Retina (tissue), 1 donor: Measurements from ENCODE around the gene SH3PXD2B.

Source experiments
- DNase-seq: peaks from one replicate; pipeline ENCODE4 v3.0.0-alpha.2; 2016

The SH3PXD2B gene

DNA sequence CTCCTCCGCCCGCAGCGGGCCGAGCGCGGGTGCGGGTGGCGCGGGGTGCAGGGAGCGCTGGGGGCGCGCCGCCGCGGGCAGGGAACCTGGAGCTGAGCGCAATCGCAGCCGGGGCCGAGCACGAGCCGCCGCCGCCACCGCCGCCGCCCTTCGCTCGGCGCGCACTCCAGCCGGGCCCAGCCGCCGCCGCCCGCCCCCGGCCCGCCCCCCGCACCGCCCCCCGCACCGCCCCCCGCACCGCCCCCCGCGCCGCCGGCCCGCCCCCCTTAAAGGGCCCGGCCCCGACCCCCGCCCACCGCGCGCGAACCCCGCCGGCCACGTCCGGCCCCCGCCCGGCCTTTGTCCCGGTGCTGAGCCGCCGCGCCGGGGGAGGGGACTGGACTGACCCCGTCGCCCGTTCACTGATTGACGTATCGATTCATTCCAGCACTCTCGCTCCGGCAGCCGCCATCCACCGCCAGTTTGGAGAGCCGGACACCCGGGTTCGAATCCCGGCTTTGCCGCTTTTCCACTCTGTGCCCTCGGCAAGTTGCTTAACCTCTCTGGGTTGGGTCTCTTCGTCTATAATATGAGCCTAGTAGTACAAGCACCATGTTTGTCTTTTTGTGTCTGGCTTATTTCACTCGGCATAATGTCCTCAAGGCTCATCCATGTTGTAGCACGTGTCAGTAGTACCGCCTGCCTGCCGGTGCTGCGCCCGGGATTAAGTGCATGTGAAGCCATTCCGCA, at the start of gene SH3PXD2B:
TSS of gene SH3PXD2B (minus strand) at position 168 of the 729 bp plus-strand sequence. CDS start 173 bp downstream, outside the sequence.
- DNase-seq, result peak; percentile 85

GRCh38 chr5:172502969-172503368, 48.6 kb upstream of the SH3PXD2B start:
- DNase-seq, result no peak

GRCh38 chr5:172502410-172502809, 48.1 kb upstream of the SH3PXD2B start:
- no peak for DNase-seq

- DNase-seq, result no peak
Measured at GRCh38 chr5:172501708-172502320, 47.5 kb upstream of the SH3PXD2B start.

- no peak for DNase-seq
Measured at GRCh38 chr5:172499287-172499686, 45.0 kb upstream of the SH3PXD2B start.

- no peak for DNase-seq
Measured at GRCh38 chr5:172498431-172499129, 44.3 kb upstream of the SH3PXD2B start.

- DNase-seq, result no peak
Measured at GRCh38 chr5:172497591-172498255, 43.4 kb upstream of the SH3PXD2B start.

GRCh38 chr5:172496671-172497371, 42.5 kb upstream of the SH3PXD2B start:
- no peak for DNase-seq

DNA sequence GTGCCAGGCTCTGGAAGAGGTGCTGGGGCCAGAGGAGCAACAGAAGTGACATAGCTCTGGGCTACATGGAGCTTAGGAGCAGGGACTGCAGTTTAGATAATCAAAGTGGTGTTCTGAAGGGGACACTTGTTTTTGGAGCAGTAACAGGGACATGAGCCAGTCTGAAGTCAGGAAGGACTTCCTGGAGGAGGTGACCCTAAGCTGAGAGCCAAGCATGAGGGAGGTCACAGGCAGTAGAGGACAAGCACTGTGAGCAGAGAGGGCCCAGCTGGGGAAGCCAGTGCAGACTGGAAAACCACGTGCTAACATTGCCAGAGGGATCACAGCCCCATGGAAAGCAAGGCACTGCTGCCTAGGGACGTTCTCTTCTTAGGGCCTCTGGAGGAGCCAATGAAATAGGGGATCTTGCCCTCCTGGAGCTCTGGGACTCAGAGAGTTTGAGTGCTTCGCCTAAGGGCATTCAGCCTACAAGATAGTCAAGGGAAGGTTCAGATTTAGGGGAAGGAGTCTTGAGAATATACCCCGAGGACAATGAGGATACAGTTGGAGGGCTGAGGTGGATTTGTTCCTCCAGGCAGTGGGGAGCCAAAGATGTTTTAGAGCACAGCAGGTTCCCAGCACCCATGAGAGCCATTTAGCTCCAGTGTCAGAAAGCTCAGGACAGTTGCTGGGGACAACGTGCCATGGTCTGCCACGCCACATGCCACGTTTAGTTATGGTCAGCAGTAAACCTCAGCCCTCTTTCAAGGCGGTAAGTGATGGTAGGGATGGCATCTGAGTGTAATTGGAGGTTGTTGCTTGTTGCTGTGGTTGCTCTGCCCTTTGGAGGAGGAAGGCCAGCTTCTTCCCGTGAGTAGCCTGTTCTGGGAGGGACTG, 40.5 kb upstream of the SH3PXD2B start:
- no peak for DNase-seq

- no peak for DNase-seq
Measured at GRCh38 chr5:172493906-172494305, 39.6 kb upstream of the SH3PXD2B start.

DNA sequence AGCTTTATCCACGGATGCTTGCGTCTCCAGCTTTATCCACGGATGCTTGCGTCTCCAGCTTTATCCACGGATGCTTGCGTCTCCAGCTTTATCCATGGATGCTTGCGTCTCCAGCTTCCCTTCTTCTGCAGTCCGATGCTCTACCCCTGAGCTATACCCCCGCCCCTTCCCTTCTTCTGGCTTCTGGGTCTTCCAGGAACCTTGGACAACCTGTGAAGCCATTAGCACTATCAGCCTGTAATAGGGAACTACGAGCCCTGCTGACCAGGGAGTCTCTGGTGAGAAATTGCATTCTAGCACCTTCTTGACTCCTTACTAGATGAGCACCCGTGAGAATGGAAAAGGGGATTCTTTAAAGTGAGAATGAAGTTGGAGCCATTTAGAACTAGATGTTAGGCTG, 39.1 kb upstream of the SH3PXD2B start:
- no peak for DNase-seq

GRCh38 chr5:172493002-172493401, 38.7 kb upstream of the SH3PXD2B start:
- DNase-seq, result no peak

DNA sequence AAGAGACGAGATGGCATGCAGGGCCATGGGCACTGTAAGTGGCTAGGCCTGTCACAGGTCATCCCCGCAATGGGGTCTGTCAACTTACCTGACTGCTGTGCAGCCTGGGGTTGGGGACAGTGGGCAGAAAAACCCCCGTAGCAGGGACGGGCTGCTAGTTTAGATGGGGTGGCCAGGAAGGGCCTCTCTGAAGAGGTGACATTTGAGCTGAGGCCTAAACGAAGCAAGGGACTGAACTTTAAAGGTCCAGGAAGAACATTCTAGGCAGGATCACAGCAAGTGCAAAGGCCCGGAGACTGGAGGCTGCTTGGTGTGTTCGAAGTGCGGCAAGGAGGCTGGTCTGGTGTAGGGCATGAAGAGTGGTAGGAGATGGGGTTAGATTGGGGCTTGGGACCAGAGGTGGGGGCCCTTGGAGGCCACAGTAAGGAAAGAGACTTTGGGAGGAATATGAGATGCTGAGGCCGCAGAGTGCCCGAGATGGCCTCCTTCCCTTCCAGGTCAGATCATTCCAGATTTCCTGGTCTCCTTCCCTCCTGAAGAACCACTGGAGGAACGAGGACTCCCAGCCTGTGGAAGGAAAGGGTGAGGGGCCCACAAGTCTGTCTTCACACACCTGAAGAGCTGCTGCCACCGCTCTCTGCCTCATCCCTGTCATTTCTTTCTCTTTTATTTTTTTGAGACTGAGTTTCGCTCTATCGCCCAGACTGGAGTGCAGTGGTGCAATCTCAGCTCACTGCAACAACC, 37.9 kb upstream of the SH3PXD2B start:
- DNase-seq, result no peak

DNA sequence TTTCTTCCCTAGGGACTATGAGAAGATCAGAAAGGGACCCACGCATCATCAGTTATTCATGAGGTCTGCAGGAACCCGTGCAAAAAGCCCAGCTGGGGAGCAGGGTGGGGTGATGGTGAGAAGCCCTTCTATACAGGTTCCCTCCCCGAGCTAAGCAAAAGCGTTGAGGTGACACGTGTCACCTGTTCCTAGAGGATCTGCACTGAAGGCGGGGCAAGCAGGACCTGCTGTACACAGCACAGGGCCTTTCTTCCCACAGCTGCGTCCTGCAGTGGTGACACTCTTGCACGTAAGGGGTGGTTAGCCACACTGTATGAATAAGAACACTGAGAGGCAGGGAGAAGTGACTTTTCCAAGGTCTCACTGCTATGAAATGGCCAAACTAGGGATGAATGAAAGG, 37.2 kb upstream of the SH3PXD2B start:
- DNase-seq, result no peak

- no peak for DNase-seq
Measured at GRCh38 chr5:172490514-172491461, 36.5 kb upstream of the SH3PXD2B start.

DNA sequence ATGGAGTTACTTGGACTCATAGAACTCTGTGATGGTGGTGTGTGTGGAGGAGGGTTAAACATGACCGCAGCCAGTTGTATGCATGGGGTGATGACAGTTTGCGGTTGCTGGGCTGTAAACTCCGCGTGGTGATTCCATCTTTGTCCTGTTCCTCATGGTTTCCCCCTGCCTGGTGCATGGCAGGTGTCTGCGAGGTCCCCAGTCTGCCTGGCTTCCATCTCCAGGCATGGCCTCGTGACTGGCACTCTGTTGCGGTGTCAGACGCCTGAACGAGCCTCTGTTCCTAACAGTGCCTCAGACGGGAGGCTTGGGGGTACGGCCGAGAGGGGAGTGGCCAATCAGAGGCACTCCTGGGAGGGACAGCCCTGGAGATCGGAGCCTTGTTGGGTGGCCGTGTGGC, 33.9 kb upstream of the SH3PXD2B start:
- no peak for DNase-seq

DNA sequence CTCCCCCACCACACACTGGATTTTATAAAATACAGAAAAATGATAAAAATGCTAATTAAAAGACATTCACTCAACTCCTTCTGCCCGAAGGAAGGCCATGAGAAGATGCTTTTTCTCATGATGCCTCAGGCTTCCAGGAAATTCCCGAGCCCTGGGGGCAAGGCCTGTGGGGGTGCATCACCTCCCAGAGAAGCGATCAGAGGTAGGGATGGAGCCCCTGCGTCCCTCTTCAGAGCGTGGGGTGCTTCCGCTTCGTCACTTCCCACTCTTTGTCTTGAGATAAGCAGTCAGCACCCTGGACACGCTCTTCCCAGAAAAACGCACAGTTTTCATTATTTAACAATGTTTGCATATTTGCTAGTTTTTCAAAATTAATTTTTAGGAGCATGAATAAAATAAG, 33.3 kb upstream of the SH3PXD2B start:
- no peak for DNase-seq

DNA sequence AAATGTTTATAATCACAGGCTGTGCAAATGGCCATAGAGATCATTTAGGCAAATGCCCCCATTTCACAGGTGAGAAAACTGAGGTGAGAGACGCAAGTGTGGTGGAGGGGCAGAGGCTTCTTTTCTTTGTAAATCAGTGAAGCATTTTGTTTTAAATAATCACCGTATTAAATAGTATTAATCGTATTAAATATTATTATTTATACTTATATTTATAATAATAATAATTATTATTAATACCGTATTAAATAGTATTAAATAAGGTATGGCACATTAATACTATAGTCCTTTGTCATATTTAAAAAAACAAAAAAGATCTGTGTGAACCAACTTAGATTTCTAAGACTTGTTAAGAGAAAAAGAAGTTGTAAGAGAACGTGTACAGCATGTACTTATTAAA, 32.6 kb upstream of the SH3PXD2B start:
- no peak for DNase-seq

- DNase-seq, result no peak
Measured at GRCh38 chr5:172486451-172486850, 32.1 kb upstream of the SH3PXD2B start.
